NCI-H69 (cell line): Measurements from ENCODE around the gene GLOD4.
"Not testable (repeated sequence)": the region's sequence is repeated elsewhere in the genome, so short reads cannot be mapped to it uniquely, and the experiment has no call there.

ENCODE experiments used
- DNase-seq: peaks from one replicate; lab custom pipeline; 2025; lab: John Stamatoyannopoulos, UW

Gene GLOD4

DNA sequence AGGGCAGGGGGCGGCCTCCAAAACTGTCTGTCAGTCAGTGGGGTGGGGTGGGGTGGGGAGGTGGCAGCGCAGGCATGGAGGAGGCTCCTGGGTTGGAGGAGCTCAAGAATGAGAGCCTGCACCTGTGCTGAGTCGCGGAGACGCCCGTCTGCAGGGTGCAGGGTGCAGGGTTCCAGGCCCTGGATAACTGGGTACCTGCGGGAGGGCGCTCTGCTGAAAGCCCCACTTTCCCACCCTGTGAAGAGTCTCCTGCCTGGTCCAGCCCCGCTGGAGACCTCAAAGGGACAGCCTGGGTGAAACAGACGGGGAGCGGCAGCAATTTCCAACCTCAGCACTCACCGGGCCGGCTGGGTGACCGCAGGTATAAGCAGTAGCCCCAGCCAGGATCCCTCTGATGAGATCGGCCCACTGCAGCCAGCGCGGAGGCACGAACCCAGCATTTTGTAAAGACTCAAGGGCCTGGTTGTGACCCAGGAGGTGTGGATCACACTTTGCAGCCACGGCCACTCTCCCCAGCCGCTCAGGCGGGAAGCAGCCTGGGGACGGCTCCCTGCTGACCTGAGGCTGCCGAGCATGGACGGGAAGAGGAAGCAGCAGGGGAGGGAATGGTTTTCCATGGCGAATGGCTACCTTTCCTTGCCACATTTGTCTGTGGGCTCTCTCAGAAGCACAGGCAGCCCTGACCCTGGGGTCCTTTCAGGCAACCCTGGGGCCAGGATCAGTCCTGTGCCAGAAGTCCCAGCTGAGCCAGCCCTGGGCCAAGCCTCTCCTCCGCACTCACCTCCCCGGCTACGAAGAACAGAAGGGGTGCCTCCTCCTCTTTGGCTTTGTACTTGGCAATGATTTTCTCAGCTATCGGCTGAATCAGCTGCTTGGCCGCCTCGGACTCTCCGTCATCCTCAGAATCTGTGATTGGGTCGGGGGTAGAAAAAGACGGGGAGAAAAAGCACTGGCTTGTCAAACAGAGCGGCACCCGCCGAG is 21.1 kb upstream of the GLOD4 start:
- no peak for DNase-seq

DNA sequence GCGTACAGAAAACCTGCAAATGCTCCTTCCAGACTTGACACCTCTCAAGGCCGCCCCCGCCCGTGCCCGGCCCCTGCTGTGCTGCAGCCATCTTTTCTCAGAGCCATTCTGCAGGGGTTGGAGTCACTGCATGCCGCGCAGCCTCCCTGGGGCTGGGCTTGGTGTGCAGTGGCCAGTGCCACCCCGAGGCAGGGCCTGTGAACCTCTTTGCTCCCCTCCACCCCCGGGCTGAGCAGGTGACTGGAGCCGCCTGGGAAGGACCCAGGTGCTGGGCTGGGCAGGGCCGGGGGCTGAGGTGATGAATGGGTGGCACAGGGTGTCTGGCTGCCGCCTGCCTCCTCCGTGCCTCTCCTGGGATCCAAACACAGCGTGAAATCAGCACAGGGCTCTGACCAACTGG is 20.4 kb upstream of the GLOD4 start:
- no peak for DNase-seq

DNA sequence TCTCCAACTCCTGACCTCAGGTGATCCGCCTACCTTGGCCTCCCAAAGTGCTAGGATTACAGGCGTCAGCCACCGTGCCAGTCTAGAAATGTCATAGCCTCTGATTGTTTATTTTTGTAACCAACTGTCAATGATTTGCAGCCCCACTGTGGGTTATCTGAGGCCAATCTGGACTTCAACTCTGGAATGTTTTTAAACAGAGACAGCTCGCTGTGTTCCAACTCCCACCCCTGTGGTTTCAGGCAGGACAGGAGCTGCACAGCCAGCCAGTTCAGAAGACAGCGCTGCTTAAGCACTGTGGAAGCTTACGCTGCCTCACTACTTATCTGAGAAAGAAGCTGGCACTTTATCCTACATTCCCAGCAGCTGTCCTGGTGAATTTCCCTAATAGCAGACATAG is 19.6 kb upstream of the GLOD4 start:
- no peak for DNase-seq

DNA sequence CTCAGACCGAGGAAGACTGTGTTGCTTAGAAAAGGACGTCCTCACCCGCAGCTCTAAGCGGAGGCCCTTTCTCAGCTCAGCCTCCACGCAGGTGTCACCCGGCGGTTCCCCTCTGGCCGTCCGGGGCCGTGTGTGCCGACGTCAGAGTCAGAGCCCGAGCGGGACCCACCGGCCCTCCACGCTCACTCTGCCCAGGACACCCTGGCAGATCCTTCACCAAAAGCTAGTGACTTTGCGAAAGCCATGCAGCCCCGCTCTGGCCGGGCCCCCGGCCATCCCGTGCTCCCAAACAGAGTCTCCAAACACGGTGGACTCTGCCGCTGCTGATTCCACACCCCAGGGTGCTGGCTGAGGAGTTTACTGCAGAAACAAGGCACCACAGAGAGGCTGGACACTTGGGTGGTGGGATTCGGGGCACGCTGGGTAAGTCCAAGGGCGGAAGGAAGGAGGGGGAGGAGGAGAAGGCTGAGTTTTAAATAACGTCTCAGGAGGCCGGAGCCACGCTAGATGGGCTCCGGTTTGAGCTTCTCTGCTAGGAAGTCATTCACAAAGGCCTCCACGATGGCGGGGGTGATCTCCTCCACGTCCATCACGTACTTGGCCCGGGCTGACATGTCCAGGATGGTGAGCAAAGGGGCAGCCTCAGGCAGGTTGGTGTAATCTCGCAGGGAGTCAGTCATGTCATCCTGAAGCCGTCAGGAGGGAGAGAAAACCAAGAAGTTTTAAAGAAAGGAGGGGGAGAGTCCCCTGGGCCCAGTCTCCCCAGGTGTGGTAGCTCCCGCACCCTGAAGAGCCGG is 18.6 kb upstream of the GLOD4 start:
- DNase-seq = no peak

DNA sequence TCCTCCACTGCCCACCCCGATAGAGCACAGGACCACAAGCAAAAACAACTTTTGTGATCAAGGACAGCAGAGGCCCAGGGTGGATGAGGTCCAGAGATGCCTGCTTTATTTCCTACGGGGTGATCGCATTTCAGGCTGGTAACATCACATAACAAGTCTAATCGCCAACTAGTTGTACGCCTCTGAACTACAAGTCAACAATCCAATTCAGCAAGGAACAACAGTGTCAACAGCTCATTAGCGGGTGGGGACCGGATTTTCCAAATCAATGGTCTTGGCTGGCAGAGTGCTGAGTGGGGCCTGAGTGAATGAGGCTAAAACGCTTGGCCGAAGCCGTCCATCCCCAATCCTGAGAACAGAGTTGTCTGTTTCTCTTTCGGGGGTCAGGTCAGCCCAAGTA is 17.2 kb upstream of the GLOD4 start:
- no peak for DNase-seq

DNA sequence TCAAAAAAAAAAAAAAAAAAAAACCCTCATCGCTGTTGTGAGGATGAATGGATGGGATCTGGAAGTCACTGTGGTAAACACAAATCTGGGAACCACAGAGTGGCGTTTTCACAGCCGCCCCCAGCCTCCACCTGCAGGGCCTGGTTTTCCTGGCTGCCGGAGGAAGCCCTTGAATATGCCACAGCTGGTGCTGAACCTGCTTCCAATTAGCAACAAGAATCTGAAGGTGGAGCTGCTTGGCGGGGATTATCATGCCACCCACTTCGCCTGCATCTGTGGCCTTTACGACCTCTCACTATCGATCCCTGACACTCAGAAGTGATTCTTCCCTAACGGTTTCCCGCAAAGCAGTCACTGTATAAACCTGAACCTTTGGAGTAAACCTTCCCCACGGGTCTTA is 16.2 kb upstream of the GLOD4 start:
- DNase-seq = no peak

DNA sequence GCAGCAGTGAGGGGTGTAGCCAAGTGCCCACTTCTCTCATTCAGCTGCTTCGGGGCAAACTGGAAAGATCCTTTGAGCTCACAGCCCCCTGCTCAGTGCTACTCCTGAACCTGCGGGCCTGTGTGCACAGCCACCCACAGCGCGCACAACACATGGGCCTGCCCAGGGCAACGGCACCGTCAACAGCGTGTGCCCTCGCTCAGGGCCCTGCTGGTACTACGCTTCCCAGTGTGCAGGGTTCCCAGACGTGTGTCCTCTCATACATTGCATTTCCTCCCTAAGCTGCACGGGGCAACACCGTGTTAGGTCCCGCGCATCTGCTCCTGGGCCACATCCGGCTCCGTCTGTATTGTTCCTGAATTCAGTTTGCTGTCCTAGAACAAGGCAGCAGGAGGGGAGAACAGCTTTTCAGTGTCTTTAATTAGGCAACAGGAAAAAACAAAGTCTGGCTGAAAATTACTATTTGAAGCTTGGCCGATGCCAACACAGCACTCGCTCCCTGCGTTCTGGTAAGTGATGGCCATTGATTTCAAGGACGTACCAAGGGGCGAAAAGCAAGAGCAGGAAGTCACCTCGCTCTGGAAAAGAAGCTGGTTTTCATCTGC is 15.3 kb upstream of the GLOD4 start:
- no peak for DNase-seq

DNA sequence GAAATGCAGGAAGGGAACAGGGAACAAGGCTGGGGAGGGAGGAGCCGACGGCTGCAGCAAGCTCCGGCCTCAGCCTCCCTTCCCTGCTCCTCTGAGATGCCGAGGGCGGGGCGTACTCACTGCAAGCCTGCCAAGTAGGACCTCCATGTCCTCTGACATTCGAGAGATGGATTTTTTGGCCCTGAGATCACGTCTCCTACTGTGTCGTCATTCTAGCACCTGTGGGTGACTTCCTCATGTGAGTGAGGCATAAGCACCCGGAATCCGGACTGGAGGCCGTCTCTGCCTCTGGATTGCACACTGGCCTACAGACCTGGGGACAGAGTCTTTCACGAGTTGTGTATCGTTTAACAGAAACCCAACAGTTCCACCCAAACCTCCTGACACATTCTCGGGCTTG is 14.5 kb upstream of the GLOD4 start:
- no peak for DNase-seq

DNA sequence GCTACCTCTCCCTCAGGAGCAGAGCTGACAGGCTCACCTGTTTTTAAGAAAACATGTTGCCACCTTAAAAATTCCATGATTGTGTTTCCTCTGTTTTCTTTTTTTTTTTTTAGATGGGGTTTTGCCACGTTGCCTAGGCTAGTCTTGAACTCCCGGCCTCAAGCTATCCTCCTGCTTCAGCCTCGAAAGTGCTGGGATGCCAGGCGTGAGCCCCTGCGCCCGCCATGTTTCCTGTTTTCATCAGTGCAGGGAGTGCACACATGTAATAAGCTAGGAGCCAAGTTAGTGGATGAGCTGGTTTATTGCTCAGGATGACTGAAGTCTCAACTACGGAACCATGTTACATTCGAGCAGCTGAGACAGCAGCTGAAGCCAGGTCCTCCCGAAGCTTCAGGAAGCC is 13.6 kb upstream of the GLOD4 start:
- DNase-seq = no peak

DNA sequence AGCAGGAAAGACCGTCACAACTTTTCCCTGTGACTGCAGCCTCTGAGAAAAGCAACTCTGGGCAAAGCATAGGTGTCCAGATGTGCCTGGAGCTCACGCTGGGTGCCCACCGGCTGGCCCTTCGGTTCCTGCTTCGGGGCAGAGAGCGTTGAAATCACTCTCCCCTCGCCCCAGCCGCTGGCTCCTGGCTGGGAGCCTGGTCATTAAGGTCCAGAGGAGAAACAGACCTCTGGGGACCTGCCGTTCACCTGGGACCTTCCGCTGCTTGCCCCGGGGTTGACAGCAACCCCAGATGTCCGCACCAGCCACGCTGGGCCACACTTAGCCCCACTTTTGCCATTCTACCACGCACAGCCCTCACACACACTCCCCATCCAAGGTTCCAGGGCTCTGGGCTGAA is 13.2 kb upstream of the GLOD4 start:
- peak; percentile 60 for DNase-seq

DNA sequence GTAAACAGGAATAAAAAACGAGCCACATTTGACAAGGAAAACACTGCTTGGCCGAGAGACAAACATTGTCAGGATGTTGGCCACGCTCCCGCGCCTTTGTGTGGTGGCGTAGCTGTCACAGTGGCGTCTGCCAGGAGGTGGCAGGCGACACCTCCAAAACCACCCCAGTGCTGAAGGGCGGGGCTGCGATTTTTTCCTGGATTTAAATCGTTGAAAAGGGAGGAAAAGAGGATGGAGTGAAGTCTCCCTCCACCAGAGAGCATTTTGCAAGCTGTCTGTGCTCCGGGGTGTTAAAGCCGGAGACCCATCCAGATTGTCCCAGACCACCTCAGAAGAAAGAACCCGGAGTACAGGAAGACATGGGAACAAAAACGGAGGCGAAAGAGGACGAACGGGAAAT is 12.8 kb upstream of the GLOD4 start:
- DNase-seq = peak; percentile 91

DNA sequence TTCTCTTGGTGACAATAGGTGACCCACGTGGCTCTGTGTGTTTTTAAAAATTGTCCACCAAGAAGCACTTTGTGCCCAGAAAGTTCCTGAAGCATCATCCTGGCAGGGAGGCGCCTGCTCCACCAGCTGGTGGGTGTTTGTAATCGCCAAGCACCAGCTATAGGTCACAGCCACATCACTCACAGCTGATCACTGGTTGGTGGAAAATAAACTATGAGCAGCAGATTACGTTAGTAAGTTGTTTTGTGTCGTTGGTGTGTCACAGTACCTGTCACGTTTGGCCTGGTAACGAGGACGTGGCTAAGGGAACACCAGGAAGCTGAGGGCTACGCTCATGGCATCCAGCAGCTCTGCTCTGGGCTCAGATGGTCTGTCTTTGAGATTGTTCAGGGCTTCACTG is 10.2 kb upstream of the GLOD4 start:
- peak; percentile 19 for DNase-seq

DNA sequence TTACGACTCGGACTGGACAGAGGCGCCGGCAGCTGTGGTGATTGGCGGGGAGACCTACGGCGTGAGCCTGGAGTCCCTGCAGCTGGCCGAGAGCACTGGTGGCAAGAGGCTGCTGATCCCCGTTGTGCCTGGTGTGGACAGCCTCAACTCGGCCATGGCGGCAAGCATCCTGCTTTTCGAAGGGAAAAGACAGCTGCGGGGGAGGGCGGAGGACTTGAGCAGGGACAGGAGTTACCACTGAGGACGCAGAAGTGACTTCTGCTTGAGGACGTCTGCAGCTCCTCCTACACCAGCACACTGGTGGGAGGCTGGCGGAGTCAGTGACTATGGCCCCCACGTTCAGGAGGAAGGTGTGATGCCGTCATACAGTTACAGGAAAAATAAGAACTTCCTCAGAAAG is 9.7 kb upstream of the GLOD4 start:
- no peak for DNase-seq

DNA sequence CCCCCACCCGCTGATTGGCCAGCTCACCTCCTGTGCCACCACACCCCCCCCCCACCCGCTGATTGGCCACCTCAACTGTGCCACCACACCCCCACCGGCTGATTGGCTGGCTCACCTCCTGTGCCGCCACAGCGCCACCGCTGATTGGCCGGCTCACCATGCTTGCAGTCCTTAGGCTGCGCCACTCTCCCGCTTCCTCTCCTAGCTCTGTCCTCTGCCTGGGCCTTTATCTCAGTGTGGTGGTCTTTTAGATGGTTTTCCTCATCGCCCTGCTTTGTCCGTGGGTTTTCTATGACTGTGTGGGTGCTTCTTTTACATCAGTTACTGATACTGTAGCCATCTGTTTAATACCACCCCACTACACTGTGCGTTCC is 8.8 kb upstream of the GLOD4 start:
- DNase-seq = not testable (repeated sequence)

DNA sequence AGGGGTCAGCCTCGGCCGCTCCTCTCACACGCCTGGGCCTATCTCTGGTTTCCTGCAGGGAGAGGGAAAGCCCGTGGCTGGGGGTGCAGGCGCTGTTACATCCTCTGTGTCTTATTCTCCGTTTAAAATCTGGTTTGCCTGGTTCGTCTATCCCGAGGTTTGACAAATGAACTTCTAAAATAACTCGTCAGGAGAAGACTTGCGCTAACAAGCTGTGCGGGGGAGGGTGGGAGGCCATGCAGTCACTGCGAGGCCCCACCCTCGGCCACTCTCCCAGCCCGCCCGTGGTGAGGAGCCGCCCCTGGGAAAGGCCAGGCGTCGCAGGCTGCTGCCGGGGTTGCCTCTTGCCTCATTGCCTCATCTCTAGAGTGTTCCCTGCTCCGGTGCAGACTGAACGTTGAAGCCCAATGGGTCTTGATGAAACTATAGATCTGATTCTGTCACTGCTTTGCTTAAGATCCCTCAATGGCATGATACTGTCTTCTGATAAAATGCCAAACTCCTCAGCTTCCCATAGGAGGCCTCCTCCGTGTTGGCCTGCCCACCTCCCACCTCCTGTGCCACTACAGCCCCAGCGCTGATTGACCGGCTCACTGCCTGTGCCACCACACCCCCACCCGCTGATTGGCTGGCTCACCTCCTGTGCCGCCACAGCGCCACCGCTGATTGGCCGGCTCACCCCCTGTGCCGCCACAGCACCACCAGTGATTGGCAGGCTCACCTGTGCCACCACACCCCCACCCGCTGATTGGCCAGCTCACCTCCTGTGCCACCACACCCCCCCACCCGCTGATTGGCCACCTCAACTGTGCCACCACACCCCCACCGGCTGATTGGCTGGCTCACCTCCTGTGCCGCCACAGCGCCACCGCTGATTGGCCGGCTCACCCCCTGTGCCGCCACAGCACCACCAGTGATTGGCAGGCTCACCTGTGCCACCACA is 8.1 kb upstream of the GLOD4 start:
- DNase-seq = not testable (repeated sequence)

DNA sequence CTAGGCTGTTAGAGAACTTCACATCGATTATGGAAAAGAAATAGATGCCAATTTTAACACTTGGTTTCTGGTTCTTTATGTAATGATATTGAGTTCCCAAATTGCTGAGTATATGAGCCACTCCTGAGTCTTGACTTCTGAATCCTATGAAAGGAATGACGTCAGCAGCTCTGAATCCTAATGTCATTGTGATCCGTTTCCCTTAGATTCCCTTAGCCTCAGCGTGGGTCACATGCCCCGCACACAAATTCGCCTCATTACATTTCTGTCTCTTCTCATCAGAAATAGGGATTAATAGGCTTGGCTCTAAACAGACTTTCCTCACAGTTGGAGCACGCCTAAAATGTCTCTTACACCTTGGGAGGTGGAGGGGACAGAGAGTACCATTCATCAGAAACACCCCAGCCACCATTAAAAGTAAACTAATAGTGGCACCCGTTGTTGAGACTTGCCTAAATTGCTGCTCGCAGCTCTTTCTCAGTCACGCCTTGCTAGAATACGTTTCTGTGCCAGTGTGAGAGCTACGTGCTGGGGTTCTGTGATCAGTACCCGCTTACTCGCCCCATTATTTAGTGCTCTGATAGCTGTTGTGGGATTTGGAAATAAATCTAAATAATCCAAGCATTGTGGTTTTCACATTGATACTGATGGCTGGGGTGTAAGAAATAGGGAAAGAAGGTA is 7.2 kb upstream of the GLOD4 start:
- no peak for DNase-seq

DNA sequence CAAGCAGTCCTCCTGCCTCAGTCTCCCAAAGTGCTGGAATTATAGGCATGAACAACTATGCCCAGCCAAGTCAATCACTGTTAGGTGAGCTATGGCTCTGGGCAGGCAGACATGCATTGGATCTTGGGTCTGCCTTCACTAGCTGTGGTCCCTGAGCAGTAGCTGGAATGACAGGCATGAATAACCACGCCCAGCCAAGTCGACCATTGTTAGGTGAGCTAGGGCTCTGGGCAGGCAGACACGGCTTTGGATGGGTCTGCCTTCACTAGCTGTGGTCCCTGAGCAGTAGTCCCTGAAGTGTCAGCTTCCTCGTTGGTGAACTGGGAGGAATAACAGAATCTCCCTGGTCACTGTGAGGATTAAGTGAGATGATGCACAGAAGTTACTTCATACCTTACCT is 6.5 kb upstream of the GLOD4 start:
- no peak for DNase-seq

DNA sequence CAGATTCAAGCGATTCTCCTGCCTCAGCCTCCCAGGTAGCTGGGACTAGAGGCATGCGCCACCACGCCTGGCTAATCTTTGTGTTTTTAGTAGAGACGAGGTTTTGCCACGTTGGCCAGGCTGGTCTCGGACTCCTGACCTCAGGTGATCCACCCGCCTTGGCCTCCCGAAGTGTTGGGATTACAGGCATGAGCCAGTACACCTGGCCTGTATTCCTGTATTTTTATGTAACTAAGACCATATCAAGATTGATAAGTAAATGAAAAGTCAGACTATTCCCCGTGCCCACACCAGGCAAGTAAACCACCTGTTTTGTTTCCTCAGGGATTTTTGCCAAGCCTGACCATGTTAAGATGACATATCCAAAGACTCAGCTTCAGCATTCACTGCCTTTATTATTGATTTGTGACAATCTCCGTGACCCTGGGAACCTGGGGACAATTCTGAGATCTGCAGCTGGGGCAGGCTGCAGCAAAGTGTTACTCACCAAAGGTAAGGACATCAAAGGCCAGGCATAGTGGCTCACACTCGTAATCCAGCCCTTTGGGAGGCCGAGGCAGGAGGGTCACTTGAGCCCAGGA is 5.7 kb upstream of the GLOD4 start:
- DNase-seq = no peak

DNA sequence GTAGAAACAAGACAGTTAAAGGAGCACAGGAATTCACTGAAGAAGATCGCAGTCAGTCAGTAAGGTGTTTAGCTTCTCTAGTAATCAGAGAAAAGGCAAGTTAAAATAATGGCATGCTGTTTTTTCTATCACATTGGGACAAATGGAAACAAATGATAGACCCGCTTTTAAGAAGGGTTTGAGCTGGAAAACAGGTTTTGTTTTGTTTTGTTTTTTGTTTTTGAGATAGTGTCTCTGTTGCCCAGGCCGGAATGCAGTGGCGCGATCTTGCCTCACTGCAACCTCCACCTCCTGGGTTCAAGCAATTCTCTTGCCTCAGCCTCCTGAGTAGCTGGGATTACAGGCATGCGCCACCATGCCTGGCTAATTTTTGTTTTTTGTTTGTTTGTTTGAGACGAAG is 3.8 kb upstream of the GLOD4 start:
- DNase-seq = not testable (repeated sequence)

DNA sequence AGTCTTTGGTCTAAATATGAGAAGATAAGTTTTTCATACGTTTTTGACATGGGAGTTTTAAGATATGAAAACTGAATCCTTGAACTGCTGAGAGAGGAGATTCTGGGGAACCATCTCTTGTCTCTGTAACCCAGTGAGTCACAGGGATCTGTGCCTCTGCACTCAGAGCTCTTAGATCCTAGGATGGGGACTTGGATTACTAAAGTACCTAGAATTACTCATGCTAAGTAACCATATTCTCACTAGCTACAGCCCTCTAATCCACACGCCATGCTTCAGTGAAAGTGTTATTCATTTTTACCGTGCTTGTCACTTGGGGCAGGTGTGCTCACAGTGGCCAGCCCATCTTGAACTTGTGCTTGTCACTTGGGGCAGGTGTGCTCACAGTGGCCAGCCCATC is 2.1 kb upstream of the GLOD4 start:
- no peak for DNase-seq

DNA sequence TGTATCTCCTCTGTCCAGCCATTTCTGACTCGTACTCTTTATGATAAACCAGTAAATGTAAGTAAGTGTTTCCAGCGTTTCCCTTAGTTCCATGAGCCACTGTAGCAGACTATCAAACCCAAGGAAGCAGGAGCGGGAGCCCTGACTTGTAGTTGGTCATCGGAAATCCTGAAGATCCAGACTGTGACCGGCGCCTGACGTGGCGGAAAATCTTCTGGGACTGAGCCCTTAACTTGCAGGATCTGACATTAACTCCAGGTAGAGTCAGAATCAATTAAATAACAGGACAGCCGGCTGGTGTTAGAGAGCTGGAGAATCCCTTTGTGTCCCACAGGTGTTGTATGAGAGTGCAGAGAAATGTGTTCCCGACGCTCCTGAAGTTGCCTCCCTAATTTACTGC is 4.0 kb downstream of the GLOD4 start:
- no peak for DNase-seq
